GM18858 (cell line): Measurements from ENCODE around the gene CMIP.

Source experiments
- ATAC-seq: cut with Tn5 transposase; IDR thresholded peaks from one replicate; pipeline ENCODE4 v1.9.1; 2021; ENCODE audit not compliant: unreplicated experiment

CMIP gene

DNA sequence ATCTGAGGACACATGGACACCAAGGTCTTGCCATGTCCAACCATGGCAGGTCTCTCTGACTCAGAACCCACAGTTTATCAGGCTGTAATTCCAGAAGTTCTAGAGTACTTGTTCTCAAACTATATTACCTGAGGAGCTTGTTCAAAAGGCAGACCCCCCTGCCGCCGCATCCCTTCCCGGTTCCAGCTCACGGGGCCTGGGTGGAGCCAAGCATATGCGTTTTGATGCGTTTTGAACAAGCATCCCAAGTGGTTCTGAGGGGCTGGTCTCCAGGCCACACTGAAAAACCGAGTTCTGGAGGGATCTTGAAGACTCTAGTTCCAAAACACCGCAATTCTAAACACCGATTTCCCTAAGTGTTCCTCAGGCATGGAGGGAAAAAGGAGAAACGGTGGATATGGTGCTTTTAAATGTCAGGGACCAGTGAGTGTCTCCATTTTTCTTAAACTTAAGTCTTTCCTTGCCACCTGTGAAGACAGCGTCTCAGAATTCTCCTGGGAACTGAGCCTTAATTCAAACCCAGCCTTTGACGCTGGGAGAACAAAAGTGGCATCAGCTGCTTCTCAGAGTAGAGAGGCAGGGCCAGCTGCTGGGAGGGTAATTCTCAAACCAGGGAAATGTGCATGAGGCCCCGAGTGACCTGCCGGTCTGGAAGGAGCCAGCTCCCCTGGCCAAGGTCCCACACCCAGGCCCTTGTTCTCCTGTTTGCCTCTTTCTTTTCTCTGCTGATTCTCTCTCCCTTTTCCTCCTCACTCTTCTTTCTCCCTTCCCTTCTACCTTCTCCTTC is 250.1 kb downstream of the CMIP start:
- ATAC-seq = no peak

DNA sequence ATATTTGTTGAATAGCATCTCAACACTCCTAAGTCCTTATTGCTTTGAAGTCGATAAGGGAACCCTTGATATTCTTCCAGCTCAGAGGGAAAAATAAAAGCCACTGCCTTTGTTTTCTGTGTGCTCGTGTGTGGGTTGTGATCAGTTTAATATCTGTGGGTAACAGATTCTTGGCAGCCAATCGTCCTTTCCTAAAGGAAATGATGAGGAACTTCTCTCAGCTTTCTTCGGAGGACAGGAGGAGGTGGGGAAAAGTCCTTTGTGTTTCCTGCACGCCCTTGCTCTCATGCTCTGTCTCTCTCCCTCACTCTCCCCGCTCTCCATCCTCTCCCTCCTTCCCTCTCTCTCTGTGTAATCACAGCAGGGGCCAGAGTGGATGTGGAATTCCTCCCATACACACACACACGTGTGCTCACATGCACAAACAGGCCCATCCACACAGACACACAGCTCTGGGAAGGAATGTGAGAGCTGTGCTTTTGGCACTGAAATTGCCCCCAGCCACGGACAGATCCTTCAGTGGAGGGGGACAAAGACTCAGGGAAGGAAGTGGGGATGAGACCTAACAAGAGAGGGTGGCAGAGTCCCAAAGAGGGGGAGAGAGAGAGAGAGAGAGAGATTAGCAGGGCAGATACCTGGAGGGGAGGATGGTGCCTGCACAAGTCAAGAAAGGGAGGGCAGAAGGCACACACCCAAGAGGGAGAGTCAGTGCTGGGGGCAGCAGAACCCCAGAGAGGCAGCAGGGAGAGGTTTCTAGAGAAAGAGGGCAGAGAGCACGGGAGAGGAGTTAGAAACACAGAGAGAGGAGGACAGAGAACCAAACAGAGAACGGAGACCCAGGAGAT is 250.9 kb downstream of the CMIP start:
- ATAC-seq = no peak

DNA sequence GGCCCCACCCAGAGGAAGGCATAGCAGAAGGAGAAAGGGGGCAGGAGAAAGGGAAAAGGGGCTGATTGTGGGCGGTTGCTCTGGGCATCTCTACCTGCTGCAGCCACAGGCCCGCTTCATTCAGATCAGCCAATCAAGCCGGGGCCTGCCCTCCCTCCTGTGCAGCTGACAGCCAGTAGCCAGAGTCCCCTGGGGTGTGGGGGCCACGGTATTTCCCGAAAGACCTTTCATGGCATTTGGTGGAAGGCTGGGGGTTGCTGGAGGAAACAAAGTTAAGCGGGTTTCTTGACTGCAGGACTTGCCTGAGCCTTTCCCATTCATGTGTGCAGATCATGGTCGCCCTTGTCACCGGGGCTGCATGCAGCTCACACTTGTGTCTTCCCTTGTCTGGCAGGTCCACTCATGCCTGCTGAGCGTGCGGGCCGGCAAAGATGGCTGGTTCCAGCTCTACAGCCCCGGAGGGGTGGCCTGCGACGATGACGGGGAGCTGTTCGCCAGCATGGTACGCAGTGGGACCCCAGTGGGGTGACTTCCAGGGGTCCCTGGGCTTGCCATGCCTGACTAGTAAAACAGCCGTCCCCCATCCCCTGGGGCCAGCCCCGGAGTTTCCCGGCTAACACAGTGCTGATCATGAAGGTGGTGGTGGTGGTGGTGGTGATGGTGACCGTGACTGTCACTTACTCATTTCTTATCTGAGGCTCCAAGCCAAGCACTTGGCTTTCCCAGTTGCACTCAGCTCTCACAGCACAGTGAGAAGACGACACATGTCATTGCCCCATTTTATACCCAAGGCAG is 251.8 kb downstream of the CMIP start:
- ATAC-seq = no peak

DNA sequence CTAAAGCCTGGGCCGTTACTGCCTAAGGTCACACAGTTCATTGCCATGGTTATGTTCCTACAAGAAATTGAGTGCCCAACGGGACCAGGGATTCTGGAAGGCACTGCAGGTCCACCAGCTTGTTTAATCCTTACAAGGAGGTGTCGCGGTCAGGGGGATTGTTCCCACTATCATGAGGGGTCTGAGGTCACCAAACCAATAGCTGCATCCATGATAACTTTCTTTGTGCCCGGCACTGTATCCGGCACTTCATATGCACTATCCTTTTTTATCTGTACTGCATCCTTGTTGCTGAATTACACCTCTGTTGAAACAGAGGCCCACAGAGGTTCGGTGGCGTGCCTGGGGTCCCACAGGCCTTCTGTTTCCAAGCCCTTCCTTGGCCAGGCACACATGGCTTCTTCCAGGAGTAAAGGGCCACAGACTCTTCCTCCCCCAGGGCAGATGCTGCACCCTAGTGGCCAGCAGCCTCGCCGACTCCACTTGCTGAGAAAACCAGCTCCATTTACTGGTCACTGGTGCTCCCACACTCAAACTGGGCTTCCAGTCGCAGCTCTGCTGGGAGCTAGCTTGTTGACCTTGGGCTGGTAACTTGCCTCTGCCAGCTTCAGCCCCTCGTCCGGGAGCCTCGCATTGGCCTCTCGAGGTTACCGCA is 252.5 kb downstream of the CMIP start:
- ATAC-seq = no peak

DNA sequence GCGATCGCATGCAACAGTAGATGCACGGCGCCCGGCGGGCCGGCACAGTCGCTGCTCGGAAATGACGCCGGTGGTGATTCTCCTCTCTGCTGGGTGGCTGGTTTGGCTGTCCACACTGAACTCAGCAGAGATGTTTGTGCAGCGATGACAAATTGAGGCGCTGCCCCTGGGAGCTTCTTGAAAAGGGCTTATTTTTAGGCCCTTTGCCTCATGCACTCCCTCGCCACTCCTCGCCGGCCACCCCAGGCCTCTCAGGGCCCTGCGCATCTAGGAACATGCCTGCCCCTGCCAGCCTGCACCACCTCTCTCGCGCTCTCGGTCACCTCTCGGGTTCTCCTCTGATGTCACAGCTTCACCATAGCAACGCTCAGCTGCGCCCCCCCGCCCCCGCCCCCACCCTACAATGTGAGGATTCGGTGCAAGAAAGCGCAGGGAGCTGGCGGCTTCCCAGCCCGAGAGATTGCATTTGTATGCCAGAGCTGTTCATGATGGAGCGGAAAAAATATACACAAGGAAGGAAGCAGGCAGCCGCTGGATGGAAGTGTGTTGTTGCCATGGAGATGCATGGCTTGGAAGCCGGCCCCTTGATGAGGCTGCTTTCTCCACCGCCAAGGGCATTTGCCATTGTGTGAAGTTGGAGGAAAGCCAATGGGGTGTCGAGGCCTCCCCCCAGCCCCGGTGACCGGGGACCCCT is 253.2 kb downstream of the CMIP start:
- no peak for ATAC-seq

DNA sequence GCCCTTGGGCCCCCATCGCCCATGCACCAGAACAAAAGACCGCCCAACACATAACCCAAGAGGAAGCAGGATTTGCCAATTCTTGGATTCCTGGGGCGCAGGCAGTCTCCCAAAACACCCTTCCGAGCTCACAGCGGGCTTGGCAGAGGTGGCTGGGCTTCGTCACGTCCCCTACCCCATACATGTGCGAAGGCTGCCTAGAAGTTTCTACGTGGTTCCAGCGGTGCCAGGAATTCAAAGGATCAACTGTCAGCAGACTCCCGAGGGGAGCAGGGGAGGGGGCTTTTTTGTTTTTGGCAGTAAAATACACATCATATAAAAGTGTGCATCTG is 253.7 kb downstream of the CMIP start:
- ATAC-seq = no peak

DNA sequence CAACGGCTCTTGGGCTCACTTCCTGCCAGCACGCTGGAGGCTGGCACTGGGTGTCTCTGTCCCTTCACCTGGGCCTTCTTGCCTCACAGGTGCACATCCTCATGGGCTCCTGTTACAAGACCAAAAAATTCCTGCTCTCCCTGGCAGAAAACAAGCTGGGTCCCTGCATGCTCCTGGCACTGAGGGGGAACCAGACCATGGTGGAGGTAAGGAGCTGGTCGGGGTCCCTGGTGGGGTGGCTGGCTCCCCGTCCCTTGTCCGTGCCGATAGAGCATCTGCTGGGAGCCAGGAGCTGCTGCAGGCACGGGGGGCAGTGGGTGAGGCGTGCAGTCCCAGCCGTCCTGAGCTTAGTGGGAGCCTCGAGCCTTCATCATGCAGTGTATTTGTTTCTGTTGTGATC is 255.0 kb downstream of the CMIP start:
- ATAC-seq = no peak

DNA sequence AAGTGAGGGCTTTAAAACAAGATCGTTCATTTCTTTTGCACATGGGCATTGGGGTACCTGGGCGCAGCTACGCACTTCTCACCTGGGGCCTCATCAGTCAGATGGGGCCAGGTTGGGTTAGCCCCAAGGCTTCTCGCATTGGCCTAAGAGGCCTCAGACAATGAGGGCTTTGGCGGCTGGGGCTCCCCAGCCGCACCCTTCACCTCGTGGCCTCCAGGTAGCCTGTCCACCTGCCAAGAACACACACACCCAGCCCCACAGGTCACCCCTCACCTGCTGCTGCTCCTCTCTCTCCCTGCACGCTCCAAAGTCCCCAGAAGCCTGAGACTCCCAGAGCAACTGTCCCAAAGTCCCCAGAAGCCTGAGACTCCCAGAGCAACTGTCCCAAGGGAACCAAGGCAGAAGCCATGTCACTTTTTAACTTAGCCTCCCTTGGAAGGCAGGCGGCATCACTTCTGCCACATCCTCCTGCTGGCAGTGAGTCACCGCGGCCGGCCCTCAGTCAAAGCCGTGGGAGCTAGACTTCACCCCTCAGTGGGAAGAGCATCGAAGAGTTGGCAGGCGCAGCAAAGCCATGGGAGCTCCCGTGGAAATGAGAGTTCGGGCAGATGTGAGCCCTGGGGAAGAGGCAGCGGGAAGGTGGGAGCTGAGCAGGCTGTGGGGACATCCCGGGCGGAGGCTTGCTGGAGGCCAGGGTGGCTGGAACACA is 255.6 kb downstream of the CMIP start:
- no peak for ATAC-seq

DNA sequence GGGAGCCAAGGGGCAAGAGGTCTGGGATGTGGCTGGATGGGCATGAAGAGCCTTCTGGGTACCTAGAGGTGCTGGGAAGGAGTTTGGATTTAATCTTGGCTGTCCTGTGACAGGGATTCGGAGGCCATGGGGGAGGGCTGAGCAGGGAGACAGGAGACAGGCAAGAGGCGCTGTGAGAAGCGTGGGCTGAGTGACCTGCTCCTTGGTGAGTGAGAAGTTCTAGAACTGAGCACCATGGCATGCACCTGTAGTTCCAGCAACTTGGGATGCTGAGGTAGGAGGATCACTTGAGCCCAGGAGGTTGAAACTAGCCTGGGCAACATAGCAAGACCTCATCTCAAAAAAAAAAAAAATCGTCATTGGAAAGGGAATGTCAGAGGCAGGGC is 256.2 kb downstream of the CMIP start:
- ATAC-seq = no peak

DNA sequence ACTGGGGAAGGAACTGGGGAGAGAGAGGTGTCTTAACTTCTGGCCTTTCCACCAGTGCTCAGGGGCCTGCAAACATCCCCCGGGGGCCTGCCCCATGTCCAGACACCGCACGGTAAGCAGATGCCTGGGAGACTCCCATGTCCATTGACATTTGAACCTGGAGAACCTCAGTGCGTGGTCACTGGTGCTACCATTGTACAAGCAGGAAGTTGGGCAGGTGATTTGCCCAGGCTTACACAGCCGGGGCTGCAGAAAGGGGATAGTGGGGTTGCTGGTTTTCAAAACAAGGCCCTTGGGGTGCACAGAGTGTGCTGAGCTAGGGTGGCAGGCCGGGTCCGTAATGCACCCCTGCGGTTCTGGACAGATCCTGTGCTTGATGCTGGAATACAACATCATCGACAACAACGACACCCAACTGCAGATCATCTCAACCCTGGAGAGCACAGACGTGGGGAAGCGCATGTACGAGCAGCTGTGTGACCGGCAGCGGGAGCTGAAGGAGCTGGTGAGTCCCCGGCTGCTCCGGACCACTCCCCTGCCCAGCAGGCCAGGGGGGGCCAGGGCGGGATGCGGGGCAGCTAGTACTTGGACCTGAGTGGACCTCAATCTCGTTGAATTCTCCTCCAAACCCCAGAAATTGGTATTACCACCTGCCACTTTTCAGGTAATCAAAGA is 256.8 kb downstream of the CMIP start:
- ATAC-seq = no peak

DNA sequence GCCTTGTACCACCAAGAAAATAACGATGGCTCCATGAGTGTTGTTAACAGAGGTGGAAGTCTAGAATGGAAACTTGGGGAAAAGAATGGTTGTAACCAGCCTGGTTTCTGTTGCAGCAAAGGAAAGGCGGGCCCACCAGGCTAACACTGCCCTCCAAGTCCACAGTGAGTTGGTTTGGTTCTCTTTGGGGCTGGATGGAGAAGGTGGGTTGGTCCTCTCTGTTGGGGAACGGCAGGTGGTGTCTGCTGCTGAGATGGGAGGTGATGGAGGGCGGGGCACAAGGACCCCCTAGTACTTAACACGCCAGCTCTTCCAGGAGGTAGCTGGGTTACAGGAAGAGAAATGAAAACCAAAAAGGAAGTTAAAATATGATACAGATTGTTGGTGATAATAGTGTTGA is 257.9 kb downstream of the CMIP start:
- ATAC-seq = no peak

DNA sequence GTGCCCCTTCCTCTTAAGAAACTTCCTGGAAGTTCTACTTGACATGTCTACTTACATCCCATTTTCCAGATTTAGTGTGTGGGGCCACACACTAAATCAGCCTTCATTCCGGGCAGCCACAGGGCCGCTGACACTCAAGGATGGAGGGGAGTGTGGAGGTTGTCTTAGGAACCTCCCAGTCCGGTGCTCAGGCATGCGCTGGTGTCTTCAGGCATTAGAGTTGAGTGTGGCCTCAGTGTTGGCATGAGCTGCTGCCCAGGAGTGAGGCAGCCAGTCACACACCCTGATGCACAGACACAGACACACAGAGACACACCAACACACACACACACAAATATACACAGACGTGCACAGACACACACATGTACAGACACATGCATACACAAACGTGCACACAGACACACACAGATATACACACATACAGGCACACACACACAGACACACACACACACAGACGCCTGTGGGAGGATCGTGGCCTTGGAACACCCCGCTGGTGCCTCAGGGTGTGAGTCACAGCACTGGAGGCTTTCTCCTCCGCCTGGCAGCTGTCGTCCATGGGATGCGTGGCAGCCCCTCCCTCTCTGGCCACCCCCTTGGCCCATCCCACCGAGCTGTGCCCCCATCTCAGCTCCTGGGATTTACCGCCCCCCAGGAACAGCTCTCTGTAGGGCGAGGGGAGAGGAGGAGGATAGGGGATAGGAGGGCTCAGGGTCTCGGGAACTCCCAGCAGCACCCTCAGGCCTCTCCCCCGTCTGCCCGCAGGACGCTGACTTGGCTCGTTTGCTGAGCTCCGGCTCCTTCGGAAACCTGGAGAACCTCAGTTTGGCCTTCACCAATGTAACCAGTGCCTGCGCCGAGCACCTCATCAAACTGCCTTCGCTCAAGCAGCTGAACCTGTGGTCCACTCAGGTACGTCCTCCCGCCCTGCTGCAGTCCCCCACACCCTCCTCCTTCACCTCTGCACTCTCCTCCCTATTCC is 258.9 kb downstream of the CMIP start:
- ATAC-seq = no peak

DNA sequence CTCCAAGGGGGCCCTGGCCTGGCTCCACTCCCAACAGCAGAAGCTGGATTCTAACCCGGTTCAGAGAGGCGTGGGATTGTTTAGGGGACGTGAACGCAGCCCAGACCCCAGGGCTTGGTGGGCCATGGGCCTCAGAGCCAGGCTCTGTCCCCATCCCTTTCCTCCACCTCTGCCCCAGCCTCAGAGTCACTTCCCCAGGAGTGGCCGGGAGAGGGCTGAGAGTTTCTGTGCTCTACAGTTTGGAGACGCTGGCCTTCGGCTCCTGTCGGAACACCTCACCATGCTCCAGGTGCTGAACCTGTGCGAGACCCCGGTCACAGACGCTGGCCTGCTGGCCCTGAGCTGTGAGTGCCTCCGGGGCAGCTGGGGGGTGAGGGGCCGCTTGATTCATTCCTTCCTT is 260.7 kb downstream of the CMIP start:
- no peak for ATAC-seq

DNA sequence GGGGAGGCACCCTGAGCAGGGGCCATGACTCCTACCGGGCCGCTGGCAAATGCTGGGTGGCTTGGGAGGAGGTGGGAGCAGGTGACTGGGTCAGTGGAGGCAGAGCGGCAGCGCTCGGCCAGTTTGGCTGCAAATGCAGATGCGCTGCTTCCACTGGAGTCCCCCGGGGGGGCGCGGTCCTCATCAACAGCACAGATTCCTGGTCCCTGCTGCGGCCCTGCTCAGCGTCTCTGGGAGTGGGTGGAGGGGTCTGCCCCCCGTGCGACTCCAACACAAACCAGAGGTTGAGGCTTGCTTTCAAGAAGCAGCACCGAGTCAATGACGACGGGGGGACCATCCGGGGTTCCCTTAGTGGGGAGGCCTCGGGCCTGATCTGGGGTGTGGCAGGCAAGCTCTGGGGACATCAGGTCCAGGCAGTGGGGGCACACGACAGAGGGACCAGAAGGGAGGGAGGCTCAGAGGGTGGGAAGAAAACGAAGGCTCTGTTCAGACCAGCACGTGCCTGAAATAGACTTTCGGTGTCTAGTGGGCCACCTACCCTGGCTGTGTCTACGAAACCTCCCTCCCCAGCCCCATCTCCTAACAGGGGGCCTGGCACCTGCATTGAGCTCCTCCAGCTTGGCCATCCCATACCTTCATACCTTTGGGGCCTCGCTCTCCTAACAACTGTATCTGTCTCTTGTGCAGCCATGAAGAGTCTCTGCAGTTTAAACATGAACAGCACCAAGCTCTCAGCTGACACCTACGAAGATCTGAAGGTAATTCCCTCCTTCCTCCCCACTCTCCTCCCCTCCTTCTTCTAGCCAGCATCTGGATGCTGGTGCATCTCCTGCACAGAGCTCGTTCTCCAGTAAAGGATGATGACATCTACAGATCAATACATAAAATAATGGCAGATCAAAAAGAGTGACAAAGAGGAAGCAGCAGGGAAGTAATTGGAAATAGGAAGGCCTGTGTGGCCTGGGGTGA is 262.0 kb downstream of the CMIP start:
- no peak for ATAC-seq

DNA sequence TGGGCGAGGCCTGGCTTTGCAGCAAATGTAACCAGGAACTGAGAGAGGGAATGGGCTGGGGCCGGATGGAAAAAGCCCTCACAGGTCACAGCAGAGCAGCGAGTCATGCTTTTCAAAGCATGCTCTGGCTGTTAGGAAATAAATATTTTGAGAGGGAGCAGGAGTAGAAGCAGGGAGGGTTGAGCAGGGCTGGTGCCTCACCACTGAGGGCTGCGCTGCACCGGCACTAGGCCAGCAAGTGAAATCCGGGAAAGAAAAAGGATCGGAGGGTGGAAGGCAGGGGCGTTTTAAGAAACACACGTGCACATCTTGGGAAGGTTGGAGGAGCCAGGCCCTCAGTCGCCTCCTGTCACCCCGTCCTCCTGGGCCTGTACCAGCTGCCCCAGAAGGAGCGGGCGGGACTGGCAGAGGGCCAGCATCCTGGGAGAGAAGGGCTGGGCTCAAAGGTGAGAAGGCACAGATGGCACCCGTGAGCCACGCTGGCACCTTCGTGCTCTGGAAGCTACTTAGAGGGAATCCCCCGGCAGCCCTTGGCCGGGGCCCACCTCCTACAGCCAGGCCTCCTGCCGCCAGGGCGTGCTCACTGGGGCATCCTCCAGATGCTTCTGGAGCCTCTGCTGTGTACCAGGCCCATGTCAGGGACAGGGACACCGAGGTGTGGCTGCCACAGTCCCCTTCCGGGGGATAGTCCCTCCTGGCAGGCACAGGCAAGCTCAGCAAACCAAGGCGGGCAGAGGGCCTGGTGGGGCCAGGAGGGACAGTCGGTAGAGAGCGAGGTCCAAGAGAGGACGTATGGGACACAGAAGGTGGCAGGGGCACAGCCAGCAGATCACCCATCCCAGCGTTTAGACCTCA is 263.0 kb downstream of the CMIP start:
- no peak for ATAC-seq
